GM19372 (cell line): Measurements from ENCODE around the gene ITPKA.

Experiments used
- ATAC-seq: cut with Tn5 transposase; IDR thresholded peaks from one replicate; pipeline ENCODE4 v1.9.1; 2021; ENCODE audit warnings: mild to moderate bottlenecking, low read depth, moderate library complexity; ENCODE audit not compliant: unreplicated experiment

Gene ITPKA

DNA sequence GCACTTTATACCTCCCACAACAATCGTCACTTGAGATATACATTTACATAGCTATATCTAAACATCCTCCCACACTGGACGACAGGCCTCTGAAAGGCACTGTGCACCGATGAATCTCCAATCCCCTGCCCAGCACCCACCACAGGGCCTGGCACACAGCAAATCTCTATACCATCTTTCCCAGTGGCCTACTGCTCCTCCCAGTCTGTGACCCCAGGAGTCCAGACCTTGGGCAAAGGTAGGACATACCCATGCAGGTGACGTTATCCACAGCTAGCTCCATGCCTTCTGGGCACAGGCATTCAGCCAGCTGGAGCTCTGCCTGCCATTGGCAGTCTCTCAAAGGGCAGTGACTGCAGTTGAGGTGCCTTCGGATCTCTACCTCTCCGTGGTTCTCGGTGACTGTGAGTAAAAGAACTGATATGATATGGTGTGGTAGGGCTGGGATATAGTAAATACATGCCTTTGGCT is 14.2 kb downstream of the ITPKA start:
- no peak for ATAC-seq

DNA sequence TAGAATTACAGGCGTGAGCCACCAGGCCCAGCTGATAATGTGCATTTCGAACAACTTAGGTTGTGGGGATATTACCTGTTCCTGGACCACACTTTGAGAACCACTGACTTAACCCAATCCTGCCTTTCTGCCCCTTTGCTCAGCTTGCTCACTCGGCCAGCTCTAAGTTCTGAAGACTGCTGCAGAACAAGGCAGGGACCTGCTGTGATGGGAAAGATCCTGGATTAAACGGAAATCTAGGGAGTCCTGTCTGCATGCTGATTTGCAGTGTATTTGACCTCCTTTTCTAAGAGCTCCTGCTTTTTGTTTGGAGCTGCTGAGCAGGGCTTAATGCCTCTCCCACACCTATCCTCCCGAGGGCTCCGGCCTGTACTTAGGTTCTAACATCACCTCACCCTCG is 17.1 kb downstream of the ITPKA start:
- no peak for ATAC-seq

DNA sequence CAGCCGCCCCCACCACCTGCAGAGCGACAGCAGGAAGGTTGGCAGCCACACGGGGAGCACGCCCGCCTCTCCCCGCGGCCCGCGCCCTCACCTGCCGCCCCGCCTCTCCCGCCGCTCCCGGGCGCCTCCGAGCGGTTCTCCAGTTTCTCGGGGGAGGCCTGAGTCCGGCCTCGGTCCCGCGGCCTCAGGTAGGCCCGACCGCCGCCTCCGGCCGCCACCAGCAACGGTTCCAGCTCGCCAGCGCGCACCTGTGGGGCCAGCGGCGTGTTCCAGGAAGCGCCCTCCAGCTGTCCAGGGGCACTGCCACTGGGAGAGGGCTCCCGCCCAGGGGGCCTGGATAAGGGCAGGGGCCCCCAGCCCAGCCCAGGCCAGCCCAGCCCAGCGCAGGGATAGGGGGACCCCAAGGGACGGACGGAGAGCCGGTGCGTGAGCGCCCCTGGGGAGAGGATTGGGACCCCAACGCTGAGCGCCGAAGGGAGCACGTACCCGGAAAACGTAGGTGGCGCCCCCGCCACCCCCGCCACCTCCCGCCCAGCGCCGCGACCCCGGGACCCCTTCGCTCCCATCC is 17.7 kb downstream of the ITPKA start:
- no peak for ATAC-seq

DNA sequence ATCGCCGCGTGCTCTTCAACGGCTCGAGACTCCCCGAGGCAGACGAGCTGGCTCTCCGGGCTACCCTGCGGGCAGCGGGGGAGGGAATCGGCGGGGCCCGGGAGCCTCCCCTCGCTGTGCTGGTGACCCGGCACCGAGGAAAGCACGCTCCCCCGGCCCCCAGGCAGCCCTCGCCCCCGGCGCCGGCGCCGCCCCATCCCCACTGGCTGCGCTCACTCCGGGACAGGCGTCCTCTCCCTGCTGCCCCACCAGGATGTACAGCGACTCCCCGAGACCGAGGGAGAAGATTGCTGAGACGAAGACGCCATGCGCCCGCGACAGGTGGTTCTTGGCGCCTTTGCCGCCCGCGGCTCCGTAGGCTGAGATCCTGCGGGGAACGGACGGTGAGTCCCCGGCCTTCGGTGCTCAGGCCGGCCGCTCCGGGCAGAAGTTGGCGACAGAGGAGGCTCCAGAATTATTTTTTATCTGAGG is 18.3 kb downstream of the ITPKA start:
- ATAC-seq: no peak

DNA sequence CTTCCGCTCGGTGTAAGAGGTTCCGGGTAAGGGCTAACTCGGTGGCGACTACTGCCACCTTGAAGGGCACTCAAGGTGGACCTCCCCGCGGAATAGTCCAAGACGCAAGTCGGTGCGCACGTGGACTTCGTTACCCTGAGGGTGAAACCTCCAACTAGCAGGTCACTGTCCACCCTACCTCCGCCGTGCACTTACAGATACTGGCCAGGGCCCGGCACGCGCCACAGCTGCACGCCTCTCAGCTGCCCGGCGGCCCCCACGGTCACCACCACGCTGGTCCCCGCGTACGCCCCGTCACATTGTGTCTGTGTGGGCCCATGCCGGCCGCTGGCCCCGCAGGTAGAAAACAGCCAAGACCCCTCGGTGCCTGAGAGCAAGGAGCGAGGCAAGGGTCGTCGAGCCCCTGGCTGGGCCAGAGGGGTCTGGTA is 18.9 kb downstream of the ITPKA start:
- ATAC-seq: no peak

DNA sequence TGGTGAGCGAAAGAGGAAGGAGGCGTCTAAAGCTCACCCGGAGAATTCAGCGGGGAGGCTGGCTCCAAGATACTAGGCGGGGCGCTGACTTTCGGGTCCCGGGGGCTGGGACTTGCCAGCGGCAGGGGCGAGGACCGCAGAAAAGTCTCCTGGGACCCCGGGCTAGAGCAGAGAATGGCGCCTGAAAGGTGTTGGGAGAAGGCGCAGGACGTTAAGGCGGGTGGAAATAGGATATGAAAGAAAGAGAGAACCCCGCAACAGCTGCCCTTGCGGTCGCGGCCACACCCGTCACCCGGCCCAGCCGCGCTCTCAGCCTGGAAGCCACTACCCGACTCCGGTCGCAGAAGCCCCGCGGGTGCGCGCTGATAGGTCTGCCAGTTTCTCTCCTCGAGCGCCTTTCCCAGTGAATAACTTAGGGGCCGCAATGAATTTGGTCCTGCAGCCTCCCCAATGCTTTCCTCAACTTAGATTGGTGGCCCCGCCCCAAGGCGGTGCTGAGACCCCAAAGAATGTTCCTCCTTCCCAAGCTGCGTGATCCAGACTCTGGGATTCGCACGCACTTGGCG is 19.3 kb downstream of the ITPKA start:
- ATAC-seq: no peak

DNA sequence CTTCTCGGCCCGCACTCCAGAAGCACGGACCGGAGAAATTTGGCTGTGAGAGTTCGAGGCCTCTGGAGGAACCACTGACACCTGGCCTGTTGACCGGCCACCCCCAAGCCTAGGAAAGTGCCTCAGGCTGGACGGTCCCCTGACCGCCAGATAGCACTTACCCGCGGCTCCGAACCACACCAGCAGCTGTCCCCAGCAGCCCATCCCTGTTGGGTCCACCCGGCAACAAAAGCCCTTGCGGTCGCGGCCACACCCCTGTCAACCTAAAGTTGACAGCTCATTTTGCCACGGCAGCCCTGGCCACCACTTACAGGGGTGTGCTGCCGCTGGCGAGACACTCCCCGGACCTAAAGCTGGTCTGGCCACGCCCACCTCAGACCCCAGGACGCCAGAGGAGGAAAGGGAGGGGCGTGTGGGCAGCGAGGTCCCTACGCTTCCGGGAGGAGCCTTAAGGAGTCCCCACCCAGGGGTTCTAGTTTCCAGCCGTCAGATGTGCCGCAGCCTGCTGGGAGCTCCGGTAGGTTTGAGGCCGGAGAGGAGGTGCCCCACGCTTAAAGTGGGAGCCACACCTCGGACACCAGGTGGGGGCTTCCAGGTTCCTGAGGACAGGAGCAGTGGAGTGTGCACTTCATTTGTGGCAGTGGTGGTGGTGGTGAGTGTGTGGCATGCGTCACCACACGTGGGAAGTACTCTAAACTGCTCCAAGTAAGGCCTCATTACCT is 20.0 kb downstream of the ITPKA start, which contains the start of gene LTK:
TSS of gene LTK (minus strand) at position 322 of the 722 bp plus-strand sequence. CDS start at position 204, 118 bp downstream.
- ATAC-seq: no peak

DNA sequence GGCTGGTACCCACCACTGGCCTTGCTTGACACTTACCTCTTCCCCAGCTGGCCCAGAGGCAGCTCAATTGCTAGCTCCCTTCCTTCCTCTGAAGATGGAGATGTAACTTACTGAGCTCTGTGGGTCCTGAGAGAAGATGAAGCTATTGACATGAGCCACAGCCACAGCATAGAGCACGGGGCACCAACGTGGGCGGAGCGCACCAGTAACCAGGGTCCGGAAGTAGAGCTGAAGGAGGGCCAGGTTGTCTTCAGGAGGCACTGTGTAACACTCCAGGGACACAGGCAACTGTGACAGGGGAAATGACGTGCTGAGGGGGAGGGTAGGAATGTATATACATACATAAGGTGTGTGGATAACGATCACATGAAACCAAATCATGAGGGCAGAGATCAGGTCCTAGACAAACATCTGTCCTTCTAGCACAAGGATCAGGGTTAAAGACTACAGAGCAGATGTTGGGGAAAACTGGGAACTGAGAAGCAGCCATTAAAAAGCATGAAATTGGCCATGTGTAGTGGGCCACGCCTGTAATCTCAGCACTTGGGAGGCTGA is 24.3 kb downstream of the ITPKA start:
- no peak for ATAC-seq

DNA sequence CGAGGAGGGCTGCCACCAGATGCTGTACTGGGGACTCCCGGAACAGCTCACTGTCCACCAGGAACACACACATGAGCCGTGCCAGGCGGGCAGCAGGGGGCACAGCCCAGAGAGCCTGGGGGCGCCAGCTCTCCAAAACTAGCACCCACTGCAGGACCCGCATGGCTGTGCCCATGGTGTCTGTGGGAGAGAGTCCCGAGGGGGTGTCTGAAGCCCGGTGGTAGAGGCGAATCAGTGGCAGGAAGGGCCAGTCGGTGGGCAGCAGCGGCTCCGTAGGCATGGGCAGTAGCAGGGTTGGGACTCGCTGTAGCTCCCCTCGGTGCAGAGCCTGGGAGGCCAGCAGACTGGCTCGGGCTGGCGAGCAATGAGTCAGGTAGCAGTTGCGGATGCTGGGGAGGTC is 27.0 kb downstream of the ITPKA start:
- ATAC-seq: no peak

DNA sequence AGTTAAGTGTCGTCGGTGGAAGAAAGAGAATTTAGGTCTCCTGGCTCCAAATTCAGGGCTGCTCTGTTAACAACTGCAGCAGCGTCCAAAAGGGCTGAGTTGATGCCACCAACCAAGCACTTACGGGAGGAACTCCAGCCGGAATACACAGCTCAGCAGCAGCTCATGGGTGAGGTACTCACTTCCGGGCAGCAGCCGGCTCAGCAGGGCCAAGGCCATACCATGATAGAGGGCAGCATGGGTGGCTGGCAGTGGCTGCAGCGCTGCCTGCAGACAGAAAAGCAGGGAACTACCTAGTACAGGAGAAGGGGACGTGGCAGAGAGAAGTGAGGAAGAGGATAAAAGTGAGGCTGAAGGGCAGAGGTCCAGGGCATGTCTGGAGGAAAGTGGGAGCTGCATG is 27.9 kb downstream of the ITPKA start:
- ATAC-seq: no peak

DNA sequence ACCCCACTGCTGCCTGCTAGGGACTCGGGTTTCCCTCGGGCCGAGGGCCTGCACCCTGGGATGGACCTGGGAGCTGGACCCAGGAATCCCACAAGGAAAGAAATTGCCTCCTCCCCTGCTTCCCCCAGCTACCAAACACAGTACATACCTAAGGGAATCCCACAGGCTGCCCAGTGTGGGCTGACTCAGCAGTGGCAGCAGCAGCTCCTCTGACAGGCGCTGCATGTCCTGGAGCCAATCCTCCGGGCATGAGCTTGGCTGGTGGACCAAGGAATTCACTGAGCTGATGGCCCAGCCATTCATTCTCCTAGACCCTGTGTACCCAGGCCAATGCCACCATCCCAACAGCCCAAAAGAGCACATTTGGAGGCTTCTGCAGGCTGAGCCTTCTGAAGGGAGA is 29.4 kb downstream of the ITPKA start:
- ATAC-seq: no peak

DNA sequence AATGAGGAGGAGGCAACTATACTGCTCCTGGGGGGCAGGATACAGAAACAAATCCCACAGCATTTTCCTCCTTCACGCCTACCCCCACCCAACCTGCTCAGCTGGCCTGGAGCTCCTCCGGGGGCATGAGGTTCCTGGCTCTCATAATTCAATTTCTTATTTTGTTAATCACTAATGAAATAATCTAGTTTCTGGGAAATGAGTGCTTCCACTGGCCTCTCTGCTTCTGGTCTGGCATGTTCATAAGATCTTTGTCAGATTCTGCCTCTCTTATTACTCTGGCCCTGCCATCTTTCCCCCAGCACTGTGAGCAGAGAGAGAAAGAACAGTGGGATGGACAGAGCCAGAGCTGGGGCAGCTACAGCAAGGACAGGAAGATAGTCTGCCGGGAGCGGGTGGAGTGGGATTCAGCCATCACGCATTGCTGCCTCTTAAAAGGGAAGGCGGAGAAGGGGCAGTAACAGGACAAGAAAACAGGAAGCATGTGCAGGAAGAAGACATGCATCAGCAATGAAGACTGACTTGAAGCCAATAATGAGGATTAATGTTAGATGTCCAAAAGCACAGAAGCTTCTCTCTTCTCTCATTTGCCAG is 36.8 kb downstream of the ITPKA start:
- ATAC-seq: no peak

DNA sequence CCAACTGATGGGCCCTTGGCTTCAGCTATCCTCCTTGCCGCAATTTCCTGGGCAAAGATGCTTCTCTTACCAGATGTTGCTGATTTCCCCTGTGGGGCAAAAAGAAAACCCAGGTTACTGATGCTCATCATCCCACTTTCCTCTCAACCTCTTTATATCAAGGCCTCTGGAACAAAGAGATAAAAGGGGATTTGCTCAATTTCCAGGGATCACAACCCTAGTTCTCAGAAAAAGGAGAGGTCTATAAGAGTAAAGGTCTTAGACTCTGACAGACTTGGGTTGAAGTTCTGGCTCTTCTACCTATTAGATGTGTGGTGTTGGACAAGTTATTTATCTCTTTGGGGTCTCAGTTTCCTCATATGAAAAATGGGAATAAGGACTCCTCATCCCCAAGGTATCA is 41.9 kb downstream of the ITPKA start:
- no peak for ATAC-seq

DNA sequence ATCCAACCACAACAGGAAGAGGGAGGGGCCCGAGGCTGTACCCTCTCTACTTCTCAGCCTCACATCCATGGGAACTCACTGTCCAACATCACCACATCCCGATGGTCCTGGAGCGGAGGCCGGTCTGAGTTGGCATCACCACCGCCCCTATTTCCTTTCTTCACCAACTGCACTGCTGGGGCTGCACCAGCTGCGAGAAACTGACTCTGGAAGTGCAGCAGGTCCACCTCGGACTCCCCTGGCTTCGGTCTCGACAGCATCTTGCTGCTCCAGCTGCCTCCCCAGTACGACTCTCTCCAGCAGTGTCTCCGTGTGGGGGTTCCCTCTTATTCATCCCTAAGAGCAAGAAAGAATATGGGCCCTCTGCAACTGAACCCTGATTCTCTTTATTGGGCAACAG is 43.2 kb downstream of the ITPKA start:
- no peak for ATAC-seq

DNA sequence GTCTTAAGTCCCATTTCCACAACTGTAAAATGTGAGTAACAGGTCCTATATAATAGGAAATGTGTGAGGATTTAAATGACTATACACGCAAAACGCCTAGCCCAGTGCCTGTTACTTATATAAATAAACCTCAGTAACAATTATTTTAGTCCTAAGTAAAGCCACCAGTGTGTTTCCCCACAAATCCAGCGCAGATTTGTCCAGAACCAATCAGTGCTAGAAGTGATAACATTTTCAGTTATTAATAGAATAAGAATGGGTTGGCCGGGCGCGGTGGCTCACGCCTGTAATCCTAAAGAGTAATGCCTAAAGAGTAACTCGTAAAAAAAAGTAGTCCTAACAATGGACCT is 49.8 kb downstream of the ITPKA start:
- ATAC-seq: no peak

DNA sequence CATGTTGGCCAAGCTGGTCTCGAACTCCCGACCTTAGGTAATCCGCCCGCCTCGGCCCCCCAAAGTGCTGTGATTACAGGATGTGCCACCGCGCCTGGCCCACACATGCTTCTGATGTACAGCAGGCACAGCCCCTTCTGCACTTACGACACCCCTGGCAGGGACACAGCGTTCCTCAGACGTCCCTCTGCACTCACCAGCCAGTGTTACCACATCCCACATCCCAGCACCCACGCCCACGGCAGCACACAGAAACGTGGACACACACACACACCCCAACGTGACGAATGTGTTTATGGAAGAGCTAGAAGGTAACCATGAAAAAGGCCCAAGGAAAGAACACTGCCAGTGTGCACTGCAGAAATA is 51.0 kb downstream of the ITPKA start:
- no peak for ATAC-seq

DNA sequence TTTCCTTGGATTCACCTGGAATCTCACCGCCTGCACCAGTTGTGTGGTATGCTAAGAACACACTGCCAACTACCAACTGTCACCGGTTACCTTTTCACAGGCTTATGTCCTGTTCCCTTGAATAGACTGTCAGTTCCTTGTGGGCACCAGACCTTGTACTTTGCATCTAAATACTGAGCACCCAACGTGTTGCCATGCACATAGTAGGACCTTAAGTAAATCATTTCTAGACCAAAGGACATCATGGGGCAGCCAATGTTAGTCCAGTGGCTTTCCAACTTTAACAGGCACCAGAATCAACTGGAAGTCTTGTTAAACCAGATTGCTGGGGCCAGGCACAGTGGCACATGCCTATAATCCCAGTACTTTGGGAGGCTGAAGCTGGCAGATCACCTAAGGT is 51.5 kb downstream of the ITPKA start:
- ATAC-seq: no peak

DNA sequence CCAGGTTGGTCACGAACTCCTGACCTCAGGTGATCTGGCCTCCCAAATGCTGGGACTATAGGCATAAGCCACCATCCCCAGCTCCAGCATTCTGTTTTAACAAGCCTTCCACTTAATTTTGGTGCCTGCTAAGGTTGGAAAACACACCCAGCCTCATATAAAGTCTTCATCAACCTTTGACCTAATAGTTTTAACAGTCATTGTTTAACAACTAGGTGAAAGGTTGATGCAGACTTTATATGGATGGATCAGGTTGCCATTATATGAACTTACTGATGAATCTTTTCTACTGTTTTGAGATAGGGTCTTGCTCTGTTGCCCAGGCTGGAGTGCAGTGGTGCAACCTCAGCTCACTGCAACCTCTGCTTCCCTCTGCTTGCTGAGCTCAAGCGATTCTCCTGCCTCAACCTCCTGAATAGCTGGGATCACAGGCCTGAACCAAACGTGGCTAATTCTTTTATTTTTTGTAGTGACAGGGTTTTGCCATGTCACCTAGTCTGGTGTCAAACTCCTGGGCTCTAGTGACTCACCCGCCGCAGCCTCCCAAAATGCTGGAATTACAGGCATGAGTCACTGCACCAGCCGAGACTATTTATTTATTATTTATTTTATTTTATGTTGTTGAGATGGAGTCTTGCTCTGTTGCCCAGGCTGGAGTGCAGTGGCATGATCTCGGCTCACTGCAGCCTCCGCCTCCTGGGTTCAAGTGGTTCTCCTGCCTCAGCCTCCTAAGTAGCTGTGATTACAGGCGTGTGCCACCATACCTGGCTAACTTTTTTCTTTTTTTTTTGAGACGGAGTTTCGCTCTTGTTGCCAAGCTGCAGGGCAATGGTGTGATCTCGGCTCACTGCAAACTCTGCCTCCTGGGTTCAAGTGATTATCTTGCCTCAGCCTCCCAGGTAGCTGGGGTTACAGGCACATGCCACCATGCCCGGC is 53.4 kb downstream of the ITPKA start:
- ATAC-seq: no peak

DNA sequence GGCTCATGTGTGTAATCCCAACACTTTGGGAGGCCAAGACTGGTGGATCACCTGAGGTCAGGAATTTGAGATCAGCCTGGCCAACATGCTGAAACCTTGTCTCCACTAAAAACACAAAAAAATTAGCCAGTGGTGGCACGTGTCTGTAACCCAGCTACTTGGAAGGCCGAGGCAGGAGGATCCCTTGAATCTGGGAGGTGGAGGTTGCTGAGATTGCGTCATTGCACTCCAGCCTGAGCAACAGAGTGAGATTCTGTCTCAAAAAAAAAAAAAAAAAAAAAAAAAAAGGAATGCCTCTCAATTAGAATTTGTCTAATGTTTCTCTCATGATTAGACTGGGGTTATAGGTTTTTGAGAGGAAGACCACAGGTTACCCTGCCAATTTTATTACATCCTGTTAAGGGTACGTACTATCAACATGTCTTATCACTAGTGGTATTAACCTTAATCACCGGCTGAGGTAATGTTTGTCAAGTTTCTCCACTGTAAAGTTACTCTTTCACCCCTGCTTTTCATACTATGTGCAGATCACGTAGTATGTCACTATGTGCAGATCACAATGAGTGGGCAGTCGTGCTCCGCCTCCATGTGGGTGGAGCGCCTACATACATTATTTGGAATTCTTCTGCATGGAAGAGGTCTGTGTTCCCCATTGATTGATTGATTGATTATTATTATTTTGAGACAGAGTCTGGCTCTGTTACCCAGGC is 56.5 kb downstream of the ITPKA start:
- ATAC-seq: no peak
